ENCODE results near the gene FAM222A. TPM values are rescaled to one million over a fixed set of nuclear protein-coding genes. Genes with fewer than 3 reads are reported as not detected.

FAM222A gene
- total and polyA plus RNA-seq, 2 of the 4 experiments (the other 2 are of a cell fraction) = under 0.01 to 0.32 TPM

DNA sequence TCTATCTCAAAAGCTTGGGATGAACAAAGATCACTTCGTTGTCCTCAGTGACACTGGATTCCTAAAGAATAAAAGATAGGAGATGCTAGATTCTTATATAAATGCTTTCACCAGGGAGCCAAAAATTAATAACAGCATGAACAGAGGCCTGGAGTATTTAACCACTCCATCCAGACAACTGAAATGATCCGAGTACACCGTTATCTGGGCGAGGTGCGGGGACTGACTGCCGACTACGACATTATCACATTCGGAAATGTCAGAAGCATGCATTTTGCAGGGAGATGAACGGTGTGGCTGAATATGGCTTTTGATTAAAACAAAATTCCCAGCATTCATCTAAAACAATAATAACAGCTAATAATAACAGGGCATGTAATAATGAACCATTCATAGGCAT, 63.0 kb downstream of the FAM222A start:
- Histone ChIP-seq H2BK120ac (ENCODE audit: low read depth, low read length) (no peak overlapping the region), H3K79me1 (ENCODE audit: low read depth in 1 of 2, low read length in 2 of 2) (no peaks in the 10 kb centered on the region), H3K23ac (ENCODE audit: low read depth, low read length) (no peak overlapping the region), H2AK5ac (ENCODE audit: low read depth, low read length) (no peak overlapping the region), H2BK15ac (ENCODE audit: low read depth, low read length) (no peak overlapping the region), H3K4me3 (ENCODE audit: insufficient read depth, low read depth, low read length) (no peak overlapping the region), H2BK20ac (ENCODE audit: low read depth, low read length) (no peak overlapping the region), H3K14ac (replicated peaks; ENCODE audit: low read depth, low read length) (no peak overlapping the region), H3K56ac (ENCODE audit: extremely low read depth, insufficient read depth, low read length) (no peak overlapping the region), H2BK5ac (ENCODE audit: low read depth, low read length, poor library complexity, severe bottlenecking) (no peak overlapping the region), H3K27me3 (ENCODE audit: control insufficient read depth, insufficient read depth, low read length) (peaks cover 1% of the 10 kb centered on the region; the same call in 1 of the 2 replicates), H3K4me2 (ENCODE audit: low read depth, low read length) (no peak overlapping the region), H2AK9ac (replicated peaks; ENCODE audit: low read depth, low read length, poor library complexity) (no peak overlapping the region), H4K5ac (ENCODE audit: low read depth, low read length) (no peak overlapping the region), H3K9ac (ENCODE audit: low read depth, low read length) (no peak overlapping the region), H3K36me3 (ENCODE audit: control insufficient read depth, insufficient read depth, low read length) (no peaks in the 10 kb centered on the region), H3K27ac (ENCODE audit: insufficient read depth, low read length) (no peak overlapping the region), H3K9me3 (ENCODE audit: control insufficient read depth, insufficient read depth, low read length) (peaks cover 6% of the 10 kb centered on the region), H2AFZ (replicated peaks; ENCODE audit: low read length, poor library complexity) (no peak overlapping the region), H3K9me1 (ENCODE audit: insufficient read depth, low read length) (no peaks in the 10 kb centered on the region), H4K8ac (ENCODE audit: low read depth in 2 of 2, low read length in 2 of 2) (no peak overlapping the region), H3K4ac (ENCODE audit: low read depth, low read length) (no peak overlapping the region), H3K18ac (ENCODE audit: low read depth, low read length) (no peak overlapping the region), H3K4me1 (ENCODE audit: control insufficient read depth, insufficient read depth, low read length) (no peaks in the 10 kb centered on the region), H4K91ac (ENCODE audit: insufficient read depth, low read depth, low read length) (no peak overlapping the region), H4K20me1 (ENCODE audit: insufficient read depth, low read length) (no peaks in the 10 kb centered on the region)
- TF ChIP-seq, protein P1, sequence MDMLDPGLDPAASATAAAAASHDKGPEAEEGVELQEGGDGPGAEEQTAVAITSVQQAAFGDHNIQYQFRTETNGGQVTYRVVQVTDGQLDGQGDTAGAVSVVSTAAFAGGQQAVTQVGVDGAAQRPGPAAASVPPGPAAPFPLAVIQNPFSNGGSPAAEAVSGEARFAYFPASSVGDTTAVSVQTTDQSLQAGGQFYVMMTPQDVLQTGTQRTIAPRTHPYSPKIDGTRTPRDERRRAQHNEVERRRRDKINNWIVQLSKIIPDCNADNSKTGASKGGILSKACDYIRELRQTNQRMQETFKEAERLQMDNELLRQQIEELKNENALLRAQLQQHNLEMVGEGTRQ (IDR thresholded peaks at IDR 0.05; ENCODE audit: low read depth, low read length) = no peak
- TF ChIP-seq MAFK (IDR thresholded peaks at IDR 0.05; ENCODE audit: low read depth, low read length) (no peak), MAZ (IDR thresholded peaks at IDR 0.05; ENCODE audit: borderline replicate concordance, low read depth, low read length) (no peak), RCOR1 (IDR thresholded peaks at IDR 0.05; ENCODE audit: insufficient replicate concordance, low read length) (no peak), CHD1 (IDR thresholded peaks at IDR 0.05; ENCODE audit: low read depth, low read length) (no peak), SMC3 (IDR thresholded peaks at IDR 0.05; ENCODE audit: low read depth, low read length) (no peak), BHLHE40 (IDR thresholded peaks at IDR 0.05; ENCODE audit: low read depth, low read length) (no peak), RAD21 (IDR thresholded peaks at IDR 0.05; ENCODE audit: low read length) (no peak), POLR2A (IDR thresholded peaks at IDR 0.05; ENCODE audit: low read depth, low read length) (no peak), NFE2L2 (IDR thresholded peaks at IDR 0.05; ENCODE audit: low read depth, low read length) (no peak)
- TF ChIP-seq, protein P2, sequence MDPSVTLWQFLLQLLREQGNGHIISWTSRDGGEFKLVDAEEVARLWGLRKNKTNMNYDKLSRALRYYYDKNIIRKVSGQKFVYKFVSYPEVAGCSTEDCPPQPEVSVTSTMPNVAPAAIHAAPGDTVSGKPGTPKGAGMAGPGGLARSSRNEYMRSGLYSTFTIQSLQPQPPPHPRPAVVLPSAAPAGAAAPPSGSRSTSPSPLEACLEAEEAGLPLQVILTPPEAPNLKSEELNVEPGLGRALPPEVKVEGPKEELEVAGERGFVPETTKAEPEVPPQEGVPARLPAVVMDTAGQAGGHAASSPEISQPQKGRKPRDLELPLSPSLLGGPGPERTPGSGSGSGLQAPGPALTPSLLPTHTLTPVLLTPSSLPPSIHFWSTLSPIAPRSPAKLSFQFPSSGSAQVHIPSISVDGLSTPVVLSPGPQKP (IDR thresholded peaks at IDR 0.05; ENCODE audit: borderline replicate concordance, low read depth, low read length) = no peak
- TF ChIP-seq, protein P3, sequence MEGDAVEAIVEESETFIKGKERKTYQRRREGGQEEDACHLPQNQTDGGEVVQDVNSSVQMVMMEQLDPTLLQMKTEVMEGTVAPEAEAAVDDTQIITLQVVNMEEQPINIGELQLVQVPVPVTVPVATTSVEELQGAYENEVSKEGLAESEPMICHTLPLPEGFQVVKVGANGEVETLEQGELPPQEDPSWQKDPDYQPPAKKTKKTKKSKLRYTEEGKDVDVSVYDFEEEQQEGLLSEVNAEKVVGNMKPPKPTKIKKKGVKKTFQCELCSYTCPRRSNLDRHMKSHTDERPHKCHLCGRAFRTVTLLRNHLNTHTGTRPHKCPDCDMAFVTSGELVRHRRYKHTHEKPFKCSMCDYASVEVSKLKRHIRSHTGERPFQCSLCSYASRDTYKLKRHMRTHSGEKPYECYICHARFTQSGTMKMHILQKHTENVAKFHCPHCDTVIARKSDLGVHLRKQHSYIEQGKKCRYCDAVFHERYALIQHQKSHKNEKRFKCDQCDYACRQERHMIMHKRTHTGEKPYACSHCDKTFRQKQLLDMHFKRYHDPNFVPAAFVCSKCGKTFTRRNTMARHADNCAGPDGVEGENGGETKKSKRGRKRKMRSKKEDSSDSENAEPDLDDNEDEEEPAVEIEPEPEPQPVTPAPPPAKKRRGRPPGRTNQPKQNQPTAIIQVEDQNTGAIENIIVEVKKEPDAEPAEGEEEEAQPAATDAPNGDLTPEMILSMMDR (conservative IDR thresholded peaks at IDR 0.05; ENCODE audit: low read depth, low read length) = no peak
- CTCF ChIA-PET = interaction anchor here (0.6 to 4.1 kb wide), 3 partner anchors 58 to 179 kb away, joined by 3 to 36 read pairs (median 3); no protein-coding TSS in a partner anchor
- no TSS peak for BruUV-seq (replicated peaks)
- in situ Hi-C loops (cut with MboI; ENCODE audit: low sequenced_read_pairs) = loop anchor here (10.0 kb wide), 1 partner anchor 352 kb away; no protein-coding TSS in a partner anchor
- DNase-seq = no peak
- no peak for ATAC-seq (ENCODE audit: low read depth)
- intact Hi-C loops (cut with micrococcal nuclease) = no loop called here
- POLR2A ChIA-PET (ENCODE audit: unreplicated experiment) = no interaction called here
- dilution Hi-C loops (cut with HindIII; ENCODE audit: low sequenced_read_pairs, unreplicated experiment) = no loop called here
- no CpG with 5 or more reads among the region's 9 CpGs for WGBS, 2 experiments (ENCODE audit: extremely low coverage in 2 of 2, insufficient read length in 1 of 2)
